BE2C (cell line): ENCODE results near the gene AMN.

Source experiments
- DNase-seq: peaks from one replicate; pipeline ENCODE4 v3.0.0-alpha.2; 2020
- H3K27me3 ChIP-seq: fragments of 250-450 bp; sonication (Bioruptor Pico); 2 replicates; pipeline ENCODE4 v1.5.1; 2020; ENCODE audit warnings: mild to moderate bottlenecking
- H3K36me3 ChIP-seq: fragments of 250-450 bp; sonication (Bioruptor Pico); 2 replicates; pipeline ENCODE4 v1.5.1; 2020; ENCODE audit warnings: mild to moderate bottlenecking
- H3K4me1 ChIP-seq: fragments of 250-450 bp; sonication (Bioruptor Pico); 2 replicates; pipeline ENCODE4 v1.5.1; 2020
- H3K4me3 ChIP-seq: 2 replicates; pipeline ENCODE4 v1.5.1; 2011; ENCODE audit warnings: low read depth, low read length
- H3K9me3 ChIP-seq: fragments of 250-450 bp; sonication (Bioruptor Pico); 2 replicates; pipeline ENCODE4 v1.5.1; 2020
- TF ChIP-seq, protein P1 (sequence below): IDR thresholded peaks from 2 replicates; pipeline ENCODE4 v1.5.1; 2012; ENCODE audit warnings: mild to moderate bottlenecking, low read depth, low read length

AMN gene

DNA sequence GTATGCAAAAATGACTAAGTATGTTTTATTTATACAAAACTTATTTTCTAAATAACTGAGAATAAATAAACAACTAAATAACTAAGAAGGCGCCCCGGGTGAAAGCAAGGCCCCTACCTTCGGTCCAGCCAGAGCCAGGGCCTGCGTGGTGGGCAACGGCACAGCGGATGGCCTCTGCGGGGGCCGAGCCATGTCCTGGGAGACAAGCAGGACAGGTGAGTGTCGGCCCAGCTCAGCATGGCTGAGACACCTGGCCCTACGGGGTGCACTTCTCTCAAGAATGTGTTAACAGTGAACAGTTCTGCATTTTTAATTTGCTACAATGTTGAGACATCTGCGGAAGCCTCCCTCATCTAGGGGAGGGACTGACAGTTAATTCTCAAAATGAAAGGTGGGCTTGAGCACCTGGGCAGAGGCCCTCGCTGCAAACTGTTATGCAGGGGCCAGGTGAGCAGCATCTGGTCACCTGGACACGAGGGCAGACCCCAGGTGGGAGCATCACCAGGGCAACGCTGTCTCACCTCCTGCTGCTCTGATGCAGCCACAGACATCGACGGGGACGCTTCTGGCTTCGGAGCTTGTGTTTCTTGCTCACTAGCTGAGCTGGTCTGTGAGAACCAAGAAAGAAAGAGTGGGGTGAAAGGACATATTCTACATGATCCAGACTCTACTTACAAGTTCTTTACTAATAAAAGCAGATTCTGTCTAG lies 31.8 kb downstream of the AMN start:
- TF ChIP-seq, protein P1, sequence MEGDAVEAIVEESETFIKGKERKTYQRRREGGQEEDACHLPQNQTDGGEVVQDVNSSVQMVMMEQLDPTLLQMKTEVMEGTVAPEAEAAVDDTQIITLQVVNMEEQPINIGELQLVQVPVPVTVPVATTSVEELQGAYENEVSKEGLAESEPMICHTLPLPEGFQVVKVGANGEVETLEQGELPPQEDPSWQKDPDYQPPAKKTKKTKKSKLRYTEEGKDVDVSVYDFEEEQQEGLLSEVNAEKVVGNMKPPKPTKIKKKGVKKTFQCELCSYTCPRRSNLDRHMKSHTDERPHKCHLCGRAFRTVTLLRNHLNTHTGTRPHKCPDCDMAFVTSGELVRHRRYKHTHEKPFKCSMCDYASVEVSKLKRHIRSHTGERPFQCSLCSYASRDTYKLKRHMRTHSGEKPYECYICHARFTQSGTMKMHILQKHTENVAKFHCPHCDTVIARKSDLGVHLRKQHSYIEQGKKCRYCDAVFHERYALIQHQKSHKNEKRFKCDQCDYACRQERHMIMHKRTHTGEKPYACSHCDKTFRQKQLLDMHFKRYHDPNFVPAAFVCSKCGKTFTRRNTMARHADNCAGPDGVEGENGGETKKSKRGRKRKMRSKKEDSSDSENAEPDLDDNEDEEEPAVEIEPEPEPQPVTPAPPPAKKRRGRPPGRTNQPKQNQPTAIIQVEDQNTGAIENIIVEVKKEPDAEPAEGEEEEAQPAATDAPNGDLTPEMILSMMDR, result no peak
- DNase-seq, result no peak
- Histone ChIP-seq H3K4me3 (no peak overlapping the region), H3K4me1 (no peaks in the 10 kb centered on the region), H3K9me3 (no peaks in the 10 kb centered on the region), H3K27me3 (no peaks in the 10 kb centered on the region), H3K36me3 (peaks cover 67% of the 10 kb centered on the region)

DNA sequence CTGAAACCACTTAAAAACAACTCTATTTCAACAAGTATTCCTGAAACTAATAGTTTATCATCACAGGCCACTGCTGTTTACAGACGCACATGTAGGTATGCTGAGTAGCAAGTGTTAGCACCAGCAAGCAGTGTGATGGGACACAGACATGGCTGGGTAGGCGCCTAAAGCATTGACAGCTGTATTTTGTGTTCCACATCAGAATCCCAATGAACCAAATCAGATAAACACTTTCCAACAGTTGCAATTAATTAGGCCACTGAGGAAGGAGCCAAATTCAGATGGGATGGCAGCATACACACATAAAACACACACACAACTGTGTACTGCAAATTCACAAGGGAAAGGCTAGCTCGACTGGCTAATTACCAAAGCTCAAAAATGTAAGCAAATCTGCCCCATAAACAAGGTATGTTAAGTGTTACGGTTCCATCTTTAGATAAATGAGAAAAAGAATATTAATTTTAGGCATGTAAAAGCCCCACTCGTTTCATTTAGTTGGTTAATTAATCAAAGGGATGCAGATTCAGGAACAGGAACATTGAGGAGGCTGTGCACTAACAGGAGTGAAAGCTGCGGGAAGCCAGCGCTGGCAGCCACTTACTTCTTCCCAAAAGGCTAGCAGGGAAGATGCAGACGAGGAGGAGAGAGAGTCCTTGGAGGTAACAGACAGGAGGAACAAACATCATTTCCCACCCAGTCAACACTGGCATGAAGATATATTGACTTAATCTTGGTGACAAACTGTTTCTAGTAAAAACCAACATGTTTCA lies 33.4 kb downstream of the AMN start:
- DNase-seq, result no peak
- Histone ChIP-seq H3K4me1 (no peaks in the 10 kb centered on the region), H3K9me3 (no peaks in the 10 kb centered on the region), H3K4me3 (no peak overlapping the region), H3K36me3 (peaks cover 62% of the 10 kb centered on the region), H3K27me3 (no peaks in the 10 kb centered on the region)
- TF ChIP-seq, protein P1, result no peak

DNA sequence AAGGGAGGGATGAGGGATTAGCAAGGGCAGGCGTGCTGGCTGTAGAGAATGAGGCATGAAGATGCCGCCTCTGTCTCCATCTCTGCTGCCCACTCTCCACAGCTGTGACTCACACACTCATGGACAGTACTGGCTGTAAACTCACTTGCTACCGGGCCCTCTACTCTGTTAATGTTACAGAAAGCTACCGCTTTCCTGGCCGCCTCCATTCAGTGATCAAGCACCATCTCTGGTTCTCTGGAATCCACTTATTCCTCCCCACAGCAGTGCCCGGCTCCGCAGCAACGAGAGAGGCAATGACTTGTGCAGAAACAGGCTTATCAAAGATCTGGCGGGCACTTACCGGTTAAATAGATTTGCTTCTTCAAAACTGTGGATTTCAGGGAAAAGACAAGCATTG lies 34.8 kb downstream of the AMN start:
- TF ChIP-seq, protein P1, result no peak
- no peak for DNase-seq
- H3K4me3 ChIP-seq, result no peak overlapping the region
- H3K9me3 ChIP-seq, result no peaks in the 10 kb centered on the region
- no peaks in the 10 kb centered on the region for H3K27me3 ChIP-seq
- no peaks in the 10 kb centered on the region for H3K4me1 ChIP-seq
- peaks cover 63% of the 10 kb centered on the region for H3K36me3 ChIP-seq

DNA sequence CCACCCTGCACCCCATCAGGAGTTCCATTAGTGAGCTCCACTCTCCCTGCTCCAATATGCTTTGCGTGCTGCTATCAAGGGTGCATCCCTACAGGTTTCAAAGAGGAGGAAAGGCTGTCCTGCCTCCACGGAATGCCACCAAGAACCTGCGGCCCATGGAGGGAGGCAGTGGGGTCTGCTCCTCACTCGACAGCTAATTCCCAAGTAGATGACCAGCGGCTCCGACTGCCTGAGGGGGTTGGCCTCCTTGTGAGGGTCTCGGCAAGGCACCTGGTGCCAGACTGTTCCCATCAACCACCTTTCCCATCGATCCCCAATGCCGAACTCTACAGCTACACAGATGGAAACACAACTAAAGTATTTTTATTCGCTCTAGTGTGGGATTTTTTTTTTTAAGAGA lies 36.0 kb downstream of the AMN start:
- Histone ChIP-seq H3K4me1 (no peaks in the 10 kb centered on the region), H3K36me3 (peaks cover 67% of the 10 kb centered on the region), H3K4me3 (no peak overlapping the region), H3K27me3 (no peaks in the 10 kb centered on the region), H3K9me3 (no peaks in the 10 kb centered on the region)
- no peak for DNase-seq
- TF ChIP-seq, protein P1, result no peak

DNA sequence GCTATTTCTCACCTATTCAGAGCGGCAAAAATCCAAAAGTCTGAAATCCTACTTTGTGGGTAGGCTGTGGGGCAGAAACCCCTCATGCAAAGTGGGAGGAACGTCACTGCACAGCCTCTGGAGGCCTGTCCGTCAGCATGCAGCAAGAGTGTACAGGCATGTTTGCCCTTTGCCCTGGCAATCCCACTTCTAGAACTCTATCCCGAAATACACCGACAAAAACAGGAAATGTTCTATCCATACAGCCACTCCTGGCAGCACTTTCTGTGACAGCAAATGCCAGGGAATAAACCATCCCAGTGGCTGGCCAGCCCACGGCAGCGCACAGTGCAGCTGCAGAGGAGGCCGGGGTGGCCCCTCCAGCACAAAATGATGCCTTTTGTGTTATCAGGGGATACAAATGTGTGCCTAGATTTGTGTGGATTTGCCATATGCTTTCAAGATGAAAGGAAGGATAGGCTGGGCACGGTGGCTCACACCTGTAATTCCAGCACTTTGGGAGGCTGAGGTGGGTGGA lies 39.7 kb downstream of the AMN start:
- no peaks in the 10 kb centered on the region for H3K9me3 ChIP-seq
- no peaks in the 10 kb centered on the region for H3K4me1 ChIP-seq
- H3K36me3 ChIP-seq, result peaks cover 81% of the 10 kb centered on the region
- DNase-seq, result no peak
- no peaks in the 10 kb centered on the region for H3K27me3 ChIP-seq
- TF ChIP-seq, protein P1, result no peak
- H3K4me3 ChIP-seq, result no peak overlapping the region

DNA sequence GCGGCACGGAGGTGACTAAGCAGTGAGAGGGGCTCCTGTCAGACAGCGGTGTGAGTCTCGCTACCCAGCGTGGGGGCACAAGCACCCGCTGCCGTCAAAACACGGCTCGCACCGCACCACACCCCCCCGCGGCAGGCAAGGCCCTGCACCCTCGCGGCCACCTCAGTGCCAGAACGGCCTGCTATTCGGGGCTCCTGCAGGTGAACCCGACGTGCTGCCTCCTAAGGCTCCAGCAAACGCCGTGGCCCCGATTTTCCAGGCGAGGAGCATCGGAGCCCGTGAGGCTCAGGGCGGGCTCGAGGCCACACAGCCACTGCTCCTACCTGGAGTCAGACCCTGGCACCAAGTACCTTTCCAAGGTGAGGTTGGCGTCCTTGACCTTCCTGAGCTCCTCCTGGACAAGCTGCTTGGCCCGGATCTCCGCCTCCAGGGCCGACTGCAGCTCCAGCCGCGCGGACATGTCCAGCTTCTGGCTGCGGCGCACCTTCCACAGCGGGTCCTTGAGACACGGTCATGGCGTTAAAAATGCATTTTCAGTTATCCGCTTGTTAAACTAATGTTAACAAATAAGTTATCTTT lies 41.8 kb downstream of the AMN start:
- Histone ChIP-seq H3K4me1 (no peaks in the 10 kb centered on the region), H3K4me3 (no peak overlapping the region), H3K27me3 (no peaks in the 10 kb centered on the region), H3K9me3 (no peaks in the 10 kb centered on the region), H3K36me3 (peaks cover 81% of the 10 kb centered on the region)
- DNase-seq, result no peak
- TF ChIP-seq, protein P1, result no peak
